Skeletal muscle cell (primary cell): ENCODE results near the gene CREB5.
A peak's percentile ranks its signal among the peaks of the same experiment; 100 is the strongest.

ENCODE experiments used
- DNase-seq: peaks from one replicate; pipeline ENCODE4 v3.0.0-alpha.2; 2010; ENCODE audit warnings: low read depth
- H3K4me3 ChIP-seq: 2 replicates; pipeline ENCODE4 v1.5.1; 2011; ENCODE audit warnings: low read depth, mild to moderate bottlenecking, control low read depth, low read length, moderate library complexity

Gene CREB5

GRCh38 chr7:28685242-28685643, 272.9 kb downstream of the CREB5 start:
- no peak overlapping the region for H3K4me3 ChIP-seq
- DNase-seq = no peak

- H3K4me3 ChIP-seq = peak overlapping the region; percentile 60
Measured at GRCh38 chr7:28685644-28686417, 273.5 kb downstream of the CREB5 start.

GRCh38 chr7:28686418-28686800, 274.1 kb downstream of the CREB5 start:
- DNase-seq = peak; percentile 49
- peak overlapping the region; percentile 60 for H3K4me3 ChIP-seq

More at GRCh38 chr7:28685644-28686417, 273.5 kb downstream of the CREB5 start:
- peak; percentile 98 for DNase-seq

GRCh38 chr7:28687537-28687936, 275.2 kb downstream of the CREB5 start:
- peak overlapping the region; percentile 60 for H3K4me3 ChIP-seq
- DNase-seq = no peak

- no peak overlapping the region for H3K4me3 ChIP-seq
- no peak for DNase-seq
Measured at GRCh38 chr7:28688174-28688573, 275.9 kb downstream of the CREB5 start.

- DNase-seq = peak; percentile 60
- H3K4me3 ChIP-seq = no peak overlapping the region
Measured at GRCh38 chr7:28688651-28689050, 276.3 kb downstream of the CREB5 start.

GRCh38 chr7:28695300-28696295, 283.3 kb downstream of the CREB5 start:
- peak; percentile 15 for DNase-seq
- no peak overlapping the region for H3K4me3 ChIP-seq

GRCh38 chr7:28697913-28698563, 285.7 kb downstream of the CREB5 start:
- no peak for DNase-seq
- no peak overlapping the region for H3K4me3 ChIP-seq

- H3K4me3 ChIP-seq = no peak overlapping the region
- no peak for DNase-seq
Measured at GRCh38 chr7:28698840-28699239, 286.5 kb downstream of the CREB5 start.

- H3K4me3 ChIP-seq = no peak overlapping the region
- peak; percentile 11 for DNase-seq
Measured at GRCh38 chr7:28700096-28700495, 287.8 kb downstream of the CREB5 start.

- H3K4me3 ChIP-seq = no peak overlapping the region
- peak; percentile 34 for DNase-seq
Measured at GRCh38 chr7:28700790-28701203, 288.5 kb downstream of the CREB5 start.

GRCh38 chr7:28701731-28702130, 289.4 kb downstream of the CREB5 start:
- no peak for DNase-seq
- no peak overlapping the region for H3K4me3 ChIP-seq

- H3K4me3 ChIP-seq = no peak overlapping the region
- DNase-seq = no peak
Measured at GRCh38 chr7:28702171-28702570, 289.9 kb downstream of the CREB5 start.

GRCh38 chr7:28703037-28703765, 290.9 kb downstream of the CREB5 start:
- DNase-seq = no peak
- no peak overlapping the region for H3K4me3 ChIP-seq

- H3K4me3 ChIP-seq = no peak overlapping the region
- no peak for DNase-seq
Measured at GRCh38 chr7:28704706-28705105, 292.4 kb downstream of the CREB5 start.

GRCh38 chr7:28705350-28705749, 293.0 kb downstream of the CREB5 start:
- no peak for DNase-seq
- H3K4me3 ChIP-seq = no peak overlapping the region

- DNase-seq = no peak
- no peak overlapping the region for H3K4me3 ChIP-seq
Measured at GRCh38 chr7:28706584-28706983, 294.3 kb downstream of the CREB5 start.

GRCh38 chr7:28707291-28707690, 295.0 kb downstream of the CREB5 start:
- DNase-seq = no peak
- H3K4me3 ChIP-seq = no peak overlapping the region
